Spleen (tissue), 7 donors: ENCODE measurements around the gene MEGF8.

Experiments
- CTCF ChIP-seq, 11 experiments: fragments of 200-600 bp in 7 of 11; fragments of 450-650 bp in 4 of 11; sonication (generic) in 4 of 11; IDR thresholded peaks in 8 of 11; conservative IDR thresholded peaks in 3 of 11; 1 replicate in 7 of 11; 2 replicates in 4 of 11; pipeline versions ENCODE4 v1.4.0 to v1.8.0; 2016 to 2021; ENCODE audit warnings: antibody characterized with exemption in 11 of 11, inconsistent platforms in 4 of 11, mild to moderate bottlenecking in 1 of 11
- POLR2A ChIP-seq, 3 donors: fragments of 450-650 bp; IDR thresholded peaks; one replicate each; pipeline ENCODE4 v1.5.1; 2017; ENCODE audit warnings: antibody characterized with exemption in 3 of 3, mild to moderate bottlenecking in 1 of 3
- POLR2AphosphoS5 ChIP-seq, 3 donors: sonication (generic); formaldehyde crosslinking; IDR thresholded peaks; one replicate each; pipeline ENCODE4 v1.5.1; 2017; ENCODE audit warnings: antibody characterized with exemption in 3 of 3
- donor health status: DM: no; HTN: no; CAD: no; lungs with moderate emphysema.
- donor health status: DM: no; HTN: no; CAD: no.
- donor health status: DM: no; HTN: no; CAD: no.

DNA sequence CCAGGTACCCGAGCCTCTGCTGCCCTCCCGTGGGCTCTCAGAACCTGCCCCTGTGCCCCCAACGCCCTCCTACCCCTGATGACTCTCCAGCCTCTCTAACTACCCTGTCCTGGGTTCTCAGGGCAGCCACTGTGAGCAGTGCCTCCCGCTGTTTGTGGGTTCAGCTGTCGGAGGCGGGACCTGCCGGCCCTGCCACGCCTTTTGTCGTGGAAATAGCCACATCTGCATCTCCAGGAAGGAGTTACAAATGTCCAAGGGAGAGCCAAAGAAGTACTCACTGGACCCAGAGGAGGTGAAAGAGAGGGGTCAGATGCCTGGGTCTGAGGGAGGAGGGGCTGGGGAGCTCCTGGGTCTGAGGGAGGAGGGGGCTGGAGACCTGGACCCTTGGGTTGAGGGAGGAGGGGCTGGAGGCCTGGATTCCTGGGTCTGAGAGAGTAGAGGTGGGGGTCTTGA lies 44.7 kb downstream of the MEGF8 start:
- TF ChIP-seq POLR2AphosphoS5 (IDR thresholded peaks at IDR 0.05) (no peak), CTCF (IDR thresholded peaks at IDR 0.05 in 8 of 11, conservative IDR thresholded peaks at IDR 0.05 in 3 of 11) (no peak), POLR2A (IDR thresholded peaks at IDR 0.05) (no peak)
